Epithelial cell of prostate (primary cell): ENCODE data around the gene CGB3.
"Not testable (repeated sequence)": the region's sequence is repeated elsewhere in the genome, so short reads cannot be mapped to it uniquely, and the experiment has no call there.

Experiments used
- DNase-seq: peaks from one replicate; pipeline ENCODE4 v3.0.0-alpha.2; 2011; ENCODE audit warnings: low read depth, low spot score
- H3K27ac ChIP-seq: fragments of 450-650 bp; 2 replicates; pipeline ENCODE4 v1.5.1; 2017; ENCODE audit warnings: mild to moderate bottlenecking

CGB3 gene

DNA sequence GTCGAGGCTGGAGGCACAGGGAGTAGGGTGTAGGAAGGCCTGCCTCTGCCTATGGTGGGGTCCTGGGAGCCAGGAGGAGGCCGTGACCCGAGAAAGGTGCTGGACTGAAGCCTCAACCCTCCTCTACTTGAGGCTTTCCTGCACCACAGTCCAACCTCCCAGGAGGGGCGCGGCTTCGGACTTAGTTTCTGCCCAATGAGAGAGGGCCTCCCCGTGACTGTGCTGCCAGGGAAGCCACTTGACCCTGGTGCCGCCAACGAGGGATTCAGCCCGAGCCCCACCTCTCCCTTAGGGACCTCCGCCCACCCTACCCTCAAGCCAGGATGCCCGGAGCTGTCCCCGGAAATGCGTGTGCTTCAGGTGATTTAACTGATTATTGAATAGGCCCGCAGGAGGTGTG, at the start of gene CGB3:
Gene CGB3 (minus strand): TSS at position 101 of the 400 bp plus-strand sequence. CDS start 362 bp downstream, outside the sequence.
- not testable (repeated sequence) for H3K27ac ChIP-seq, DNase-seq

DNA sequence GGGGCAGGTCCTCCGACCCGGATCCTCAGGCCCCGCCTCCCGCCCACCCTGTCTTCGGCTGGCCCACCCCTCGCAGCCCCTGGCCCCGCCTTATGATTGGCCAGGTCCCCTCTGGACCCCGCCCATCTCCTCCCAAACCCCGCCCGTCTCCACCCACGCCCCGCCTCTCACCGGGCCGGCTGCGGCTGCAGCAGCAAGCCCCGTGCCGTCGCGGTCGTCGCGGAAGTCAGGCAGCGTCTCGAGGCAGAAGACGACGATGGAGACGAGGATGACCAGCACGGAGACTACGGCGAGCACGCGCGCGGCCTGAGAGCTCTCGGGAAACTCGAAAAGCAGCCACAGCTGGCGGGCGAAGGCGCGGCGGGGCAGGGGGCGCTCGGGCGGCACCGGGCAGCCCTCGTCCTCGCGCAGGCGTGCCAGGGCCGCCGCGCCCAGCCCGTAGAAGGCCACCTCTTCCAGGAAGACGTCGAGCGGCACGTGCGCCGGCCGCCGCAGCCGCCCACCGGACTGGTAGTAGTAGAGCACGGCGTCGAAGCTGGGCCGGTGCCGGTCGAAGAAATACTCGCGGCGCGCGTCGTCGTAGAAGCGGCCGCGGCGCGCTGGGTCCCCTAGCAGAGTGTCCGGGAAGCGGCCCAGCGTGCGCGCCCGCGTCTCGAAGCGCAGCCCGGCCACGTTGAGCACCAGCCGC, 47.9 kb upstream of the CGB3 start:
- DNase-seq, result no peak
- H3K27ac ChIP-seq, result no peak overlapping the region

DNA sequence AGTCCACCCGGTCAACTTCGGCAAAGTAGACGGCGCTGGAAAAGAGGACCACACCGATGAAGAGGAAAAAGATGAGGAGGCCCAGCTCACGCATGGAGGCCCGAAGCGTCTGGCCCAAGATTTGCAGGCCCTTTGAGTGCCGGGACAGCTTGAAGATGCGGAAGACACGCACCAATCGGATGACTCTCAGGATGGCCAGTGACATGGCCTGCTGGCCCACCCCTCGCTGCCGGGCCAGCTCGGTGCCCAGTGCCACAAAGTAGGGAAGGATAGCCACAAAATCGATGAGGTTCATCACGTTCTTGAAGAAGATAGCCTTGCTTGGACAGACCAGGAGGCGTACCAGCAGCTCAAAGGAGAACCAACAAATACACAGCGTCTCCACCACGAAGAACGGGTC, 46.3 kb upstream of the CGB3 start:
- no peak overlapping the region for H3K27ac ChIP-seq
- DNase-seq, result no peak

DNA sequence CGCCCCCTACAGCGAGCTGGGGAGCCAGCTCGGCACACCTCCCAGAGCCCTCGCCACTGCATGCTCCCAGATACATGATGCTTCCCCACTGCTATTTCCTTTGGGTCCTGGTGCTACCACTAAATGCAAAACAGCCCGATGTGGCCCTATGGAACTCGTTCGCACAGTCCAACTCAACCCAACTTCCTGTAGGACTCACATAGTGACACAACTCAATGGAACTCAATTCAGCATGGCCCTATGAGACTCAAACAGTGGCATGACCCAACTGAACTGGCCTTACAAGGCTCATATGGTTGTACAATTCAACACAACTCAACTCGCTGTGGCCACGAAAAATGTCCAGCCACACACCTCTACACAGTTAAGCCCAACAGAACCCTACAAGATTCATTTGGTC, 44.9 kb upstream of the CGB3 start:
- DNase-seq, result no peak
- no peak overlapping the region for H3K27ac ChIP-seq

DNA sequence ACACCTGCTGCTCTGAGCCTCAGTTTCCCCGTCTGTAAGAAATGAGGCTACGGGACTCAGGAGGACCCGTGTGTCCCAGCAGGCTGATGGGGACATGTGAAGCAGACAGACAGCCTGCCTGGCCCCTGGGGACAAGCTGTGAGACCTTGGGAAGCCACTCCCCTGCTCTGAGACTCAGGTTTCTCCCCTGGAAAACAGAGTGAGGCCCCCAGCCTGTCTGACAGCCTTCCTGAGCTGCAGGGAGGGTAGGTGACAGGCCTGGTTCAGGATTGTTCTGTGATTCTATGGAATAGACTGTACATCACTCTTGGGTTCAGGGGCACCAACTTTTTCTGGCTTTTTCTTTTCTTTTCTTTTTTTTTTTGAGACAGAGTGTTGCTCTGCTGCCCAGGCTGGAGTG, 43.4 kb upstream of the CGB3 start:
- no peak overlapping the region for H3K27ac ChIP-seq
- DNase-seq, result no peak

DNA sequence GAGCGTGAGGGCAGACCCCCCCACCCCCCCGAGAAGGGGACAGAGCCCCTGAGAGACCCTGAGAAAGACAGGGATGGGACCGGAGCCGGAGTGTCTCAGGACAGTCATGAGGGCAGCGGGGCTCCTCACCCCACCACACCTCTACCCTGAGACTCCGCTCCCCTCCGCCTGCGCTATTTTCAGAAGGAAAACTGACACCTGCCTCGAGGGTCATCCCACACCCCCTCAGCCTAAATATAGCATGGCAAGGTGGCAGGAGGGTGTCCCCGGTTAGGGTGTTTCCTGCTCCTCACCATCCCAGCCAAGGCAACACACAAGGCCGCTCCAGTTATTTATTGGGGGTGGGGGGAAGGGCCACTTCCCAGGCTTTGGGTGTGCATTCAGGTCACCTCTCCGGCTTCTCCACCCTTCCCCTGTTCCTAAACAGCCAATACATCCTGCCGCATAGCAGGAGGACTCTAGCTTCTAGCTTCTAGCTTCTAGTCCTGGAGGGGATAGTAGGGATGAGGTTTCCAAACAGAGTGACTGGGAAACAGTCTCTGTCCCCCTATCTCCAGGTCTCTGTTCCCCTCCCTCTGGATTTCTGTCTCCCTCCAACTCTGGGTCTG, 41.9 kb upstream of the CGB3 start:
- no peak for DNase-seq

DNA sequence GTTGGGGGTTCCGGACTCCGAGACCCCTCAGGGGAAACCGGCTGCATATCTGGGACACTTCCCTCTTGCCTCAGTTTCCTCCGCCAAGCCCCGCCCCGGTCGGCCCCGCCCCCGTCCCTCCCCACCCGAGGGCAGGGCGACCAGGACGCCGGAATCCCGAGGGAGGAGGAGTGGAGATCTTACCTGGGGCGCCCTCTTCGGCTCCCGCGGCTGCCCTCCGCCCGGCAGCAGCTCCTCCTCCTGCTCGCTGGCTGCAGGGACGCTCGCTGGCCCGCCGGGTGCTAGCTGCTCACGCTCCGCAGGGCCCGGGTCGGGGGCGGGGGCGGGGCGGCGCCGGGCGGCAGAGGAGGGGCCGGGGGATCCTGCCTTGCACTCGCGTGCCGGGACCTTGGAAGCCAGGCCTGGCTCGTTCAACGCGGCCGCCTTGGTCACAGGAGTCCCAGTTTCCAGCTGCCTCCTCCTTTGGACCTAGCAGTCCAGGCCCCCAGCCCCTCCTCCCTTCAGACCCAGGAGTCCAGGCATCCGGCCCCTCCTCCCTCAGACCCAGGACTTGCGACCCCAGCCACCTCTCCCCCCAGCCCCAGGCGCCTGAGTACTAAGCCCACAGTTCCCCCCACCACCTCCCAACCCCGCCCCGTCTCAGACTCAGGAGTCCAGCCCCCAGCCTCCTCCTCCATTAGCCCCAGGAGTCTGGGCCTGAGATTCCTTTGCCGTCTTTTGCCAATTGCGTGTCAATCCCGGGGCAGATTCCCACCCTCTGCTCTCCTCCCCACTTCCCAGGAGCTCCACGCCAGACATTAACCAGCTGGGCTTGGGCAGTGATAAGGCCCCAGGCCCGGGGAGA, 40.9 kb upstream of the CGB3 start, which contains the start of gene NTF4:
Gene NTF4 (minus strand): TSS at position 51 of the 844 bp plus-strand sequence. CDS start 2,821 bp downstream, outside the sequence.
- no peak for DNase-seq

More for the DNA sequence above, 41.9 kb upstream of the CGB3 start:
- H3K27ac ChIP-seq, result no peak overlapping the region

DNA sequence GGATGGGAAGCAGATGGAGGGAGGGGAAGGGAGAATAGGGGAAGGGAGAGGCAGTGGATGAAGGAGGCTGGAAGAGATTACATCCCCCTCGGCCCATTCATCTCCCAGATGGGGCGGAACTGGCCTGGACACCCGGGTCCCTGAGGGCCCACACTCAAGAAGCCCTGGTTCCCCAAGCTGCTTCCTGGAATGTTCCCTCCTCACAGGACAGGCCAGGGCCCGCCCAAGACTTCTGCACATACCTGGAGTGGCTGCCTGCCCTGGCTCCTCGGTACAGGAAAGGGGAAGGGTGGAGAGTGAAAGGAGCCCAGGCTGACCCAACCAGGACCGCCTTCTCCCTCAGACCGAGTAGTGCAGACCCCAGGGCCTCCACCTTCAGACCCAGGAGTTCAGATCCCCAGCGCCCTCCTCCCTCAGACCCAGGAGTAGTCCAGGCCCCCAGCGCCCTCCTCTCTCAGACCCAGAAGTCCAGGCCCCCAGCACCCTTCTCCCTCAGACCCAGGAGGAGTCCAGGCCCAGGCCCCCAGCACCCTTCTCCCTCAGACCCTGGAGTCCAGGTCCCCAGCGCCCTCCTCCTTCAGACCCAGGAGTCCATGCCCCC, 40.0 kb upstream of the CGB3 start:
- H3K27ac ChIP-seq, result peak overlapping the region; percentile 92
- no peak for DNase-seq

More for the DNA sequence above, 40.9 kb upstream of the CGB3 start, which contains the start of gene NTF4:
- peak within 1 kb of the TSS; percentile 92 for H3K27ac ChIP-seq

DNA sequence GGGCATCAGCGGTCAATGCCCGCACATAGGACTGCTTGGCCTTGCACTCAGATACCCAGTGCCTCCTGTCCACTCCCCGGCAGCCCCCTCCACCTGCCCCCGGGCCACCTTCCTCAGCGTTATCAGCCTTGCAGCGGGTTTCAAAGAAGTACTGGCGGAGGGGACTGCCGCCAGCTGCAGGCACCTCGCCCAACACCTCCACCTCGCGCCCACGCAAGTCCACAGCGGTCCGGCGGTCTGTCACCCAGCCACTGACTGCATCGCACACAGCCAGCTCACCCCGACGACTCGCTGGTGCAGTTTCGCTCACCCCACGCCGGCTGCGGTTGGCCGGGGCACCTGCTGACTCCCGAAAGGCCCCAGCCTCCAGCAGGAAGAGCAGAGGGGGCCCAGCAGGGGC, 37.3 kb upstream of the CGB3 start:
- no peak for DNase-seq
- H3K27ac ChIP-seq, result no peak overlapping the region

DNA sequence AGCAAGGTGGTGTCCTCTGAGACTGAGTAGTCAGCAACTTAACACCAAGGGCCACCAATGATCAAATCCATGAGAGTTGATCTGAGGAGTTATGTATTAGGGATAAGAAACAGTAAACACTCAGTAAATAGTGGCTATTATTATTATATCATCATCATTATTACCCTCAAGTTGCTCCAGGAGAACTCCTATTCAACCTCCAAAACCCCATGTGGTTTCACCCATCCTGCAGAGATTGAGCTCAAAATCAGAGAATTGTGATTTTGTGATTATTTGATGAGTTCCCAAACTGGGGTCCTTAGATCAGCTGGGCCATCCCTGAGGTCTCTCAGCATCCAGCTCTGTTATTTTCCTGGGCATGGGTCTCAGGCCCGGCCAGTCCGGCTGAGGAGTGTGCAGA, 36.9 kb upstream of the CGB3 start:
- no peak overlapping the region for H3K27ac ChIP-seq
- no peak for DNase-seq

DNA sequence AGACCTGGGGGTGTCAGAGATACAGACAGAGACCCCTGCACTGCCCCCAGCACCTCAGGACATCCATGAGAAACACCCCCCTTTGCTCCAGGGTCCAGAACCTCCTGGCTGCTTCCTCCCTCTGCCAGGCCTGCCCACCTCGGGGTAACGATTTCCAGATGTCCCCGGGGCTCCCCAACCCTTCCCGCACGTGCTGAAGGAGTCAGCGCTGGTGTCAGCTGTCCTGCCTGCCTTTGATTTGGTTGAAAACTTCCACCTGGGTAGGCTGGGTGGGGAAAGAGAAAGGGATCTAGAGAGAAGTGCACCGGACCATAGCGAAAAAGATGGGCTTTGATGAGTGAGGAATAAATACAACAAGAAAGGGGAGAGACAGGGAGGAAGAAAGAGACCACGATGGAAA, 34.9 kb upstream of the CGB3 start:
- no peak for DNase-seq
- no peak overlapping the region for H3K27ac ChIP-seq

DNA sequence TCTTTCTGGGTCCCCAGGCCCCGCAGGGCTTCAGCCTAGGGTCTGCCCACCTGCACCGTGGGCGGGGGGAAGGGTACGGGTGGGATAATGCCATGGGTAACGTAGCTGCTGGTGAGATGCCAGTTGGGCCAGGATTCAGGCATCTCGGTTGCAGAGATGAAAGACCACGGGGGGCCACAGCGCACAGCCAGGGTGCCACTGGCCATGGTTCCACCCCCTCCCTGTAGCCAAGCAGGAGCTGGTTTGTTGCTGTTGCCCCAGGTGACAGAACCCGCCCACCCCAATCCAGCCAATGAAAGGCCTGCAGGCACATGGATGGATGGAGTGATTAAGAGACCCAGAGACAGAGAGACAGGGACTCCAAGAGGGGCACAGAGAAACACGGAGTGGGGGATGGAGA, 34.4 kb upstream of the CGB3 start:
- no peak for DNase-seq
- H3K27ac ChIP-seq, result no peak overlapping the region

DNA sequence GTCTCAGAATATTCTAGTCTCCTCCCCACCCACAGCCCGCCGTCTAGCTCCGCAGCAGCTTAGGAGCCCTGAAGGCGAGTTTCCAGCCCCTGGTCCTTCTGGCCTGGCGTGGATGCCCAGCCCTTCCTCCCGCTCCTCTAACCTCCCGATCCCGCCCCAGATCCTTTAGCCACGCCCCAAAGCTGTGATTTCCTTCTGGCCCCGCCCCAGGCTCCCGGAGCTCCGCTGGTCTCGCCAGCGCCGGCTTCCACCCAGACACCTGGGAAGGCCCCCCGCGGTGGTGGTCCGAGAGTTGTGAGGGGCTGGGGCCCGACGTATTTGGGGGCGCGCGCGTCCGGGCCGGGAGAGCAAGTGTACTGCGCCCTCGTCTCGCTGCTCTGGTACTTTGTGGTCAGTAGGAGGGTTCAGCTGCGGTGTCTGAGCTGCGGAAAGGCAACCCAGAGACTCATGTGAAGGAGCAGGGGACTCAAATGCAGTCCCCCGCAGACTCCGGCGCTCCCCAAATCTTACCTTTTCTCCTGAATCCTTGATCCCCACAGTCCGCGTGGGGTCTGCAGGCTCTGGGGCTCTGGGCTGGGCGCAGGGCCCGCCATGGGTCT, 33.6 kb upstream of the CGB3 start, which contains the start of gene CGB7:
Gene CGB7 (minus strand): TSS at position 114 of the 599 bp plus-strand sequence. CDS start 2,374 bp downstream, outside the sequence.
- no peak for DNase-seq
- H3K27ac ChIP-seq, result peak within 1 kb of the TSS; percentile 43

DNA sequence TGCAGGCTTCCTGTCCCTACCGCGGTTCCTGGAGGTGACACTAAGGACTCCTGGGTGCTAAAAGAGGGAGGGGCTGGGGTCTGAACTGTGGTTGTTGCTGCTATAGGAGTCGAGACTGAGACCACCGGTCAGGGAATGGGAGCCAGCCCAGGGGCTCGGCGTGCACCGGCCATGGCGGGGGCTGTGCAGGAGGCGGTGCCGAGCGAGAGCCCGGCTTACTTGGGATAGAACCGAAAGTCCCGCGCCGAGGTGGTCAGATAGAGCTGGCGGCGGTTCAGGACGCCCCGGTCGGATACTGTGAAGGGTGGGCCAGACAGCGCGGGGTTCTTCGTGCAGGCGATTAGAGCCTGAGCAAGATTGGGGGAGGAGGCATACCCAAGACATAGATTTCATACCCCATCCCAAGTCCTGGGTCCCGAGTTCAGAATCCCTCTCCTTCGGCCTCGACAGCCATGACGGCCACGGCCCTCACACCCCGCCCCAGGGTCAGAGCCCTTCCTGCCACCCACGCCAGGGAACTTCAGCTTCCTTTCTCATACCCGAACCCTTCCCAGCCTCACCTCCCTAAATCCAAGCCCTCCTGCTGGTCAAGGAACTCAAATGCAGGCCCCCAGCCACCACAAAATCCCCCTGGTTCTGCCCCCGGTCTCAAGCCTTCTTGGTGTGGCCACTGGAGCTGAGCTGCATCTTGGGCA, 32.9 kb upstream of the CGB3 start:
- DNase-seq, result not testable (repeated sequence)
- peak overlapping the region; percentile 43 for H3K27ac ChIP-seq

DNA sequence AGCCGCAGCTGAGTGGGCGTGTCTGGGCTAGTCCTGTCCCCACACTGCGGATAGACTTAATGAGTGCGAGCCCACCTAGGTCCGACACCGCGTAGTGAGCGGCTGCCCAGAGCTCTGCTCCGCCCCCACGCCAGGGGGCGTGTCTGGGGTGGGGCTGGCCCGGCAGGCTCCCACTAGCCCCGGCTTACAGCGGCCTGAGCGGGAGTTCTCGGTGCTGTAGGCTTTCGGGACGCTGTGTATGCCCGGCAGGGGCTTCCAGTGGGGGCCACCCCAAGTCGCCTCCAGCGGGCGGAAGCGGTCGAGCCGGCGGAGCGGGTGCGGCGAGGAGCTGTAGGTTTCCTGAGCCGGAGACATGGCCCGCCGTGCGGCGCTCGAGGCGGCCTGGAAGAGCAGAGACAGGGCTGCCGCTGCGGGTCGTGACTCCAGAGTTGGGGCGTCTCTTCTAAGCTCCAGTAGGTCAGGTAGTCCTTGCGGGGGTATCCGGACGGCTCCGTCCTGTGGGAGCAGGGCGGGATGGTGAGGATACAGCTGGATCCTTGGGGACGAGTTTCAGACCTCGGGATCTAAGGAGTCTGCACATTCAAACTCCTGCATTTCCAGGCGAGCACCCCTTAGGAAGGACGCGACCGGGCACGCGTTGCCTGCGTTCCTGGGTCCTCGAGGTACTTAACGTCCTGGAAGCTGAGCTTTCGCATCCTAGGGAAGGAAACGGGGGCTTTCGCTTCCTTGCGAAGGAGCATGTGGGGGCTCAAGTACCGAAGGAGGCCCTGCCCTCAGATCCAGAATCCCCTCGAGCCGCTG, 32.2 kb upstream of the CGB3 start:
- no peak for DNase-seq
- H3K27ac ChIP-seq, result peak overlapping the region; percentile 43

DNA sequence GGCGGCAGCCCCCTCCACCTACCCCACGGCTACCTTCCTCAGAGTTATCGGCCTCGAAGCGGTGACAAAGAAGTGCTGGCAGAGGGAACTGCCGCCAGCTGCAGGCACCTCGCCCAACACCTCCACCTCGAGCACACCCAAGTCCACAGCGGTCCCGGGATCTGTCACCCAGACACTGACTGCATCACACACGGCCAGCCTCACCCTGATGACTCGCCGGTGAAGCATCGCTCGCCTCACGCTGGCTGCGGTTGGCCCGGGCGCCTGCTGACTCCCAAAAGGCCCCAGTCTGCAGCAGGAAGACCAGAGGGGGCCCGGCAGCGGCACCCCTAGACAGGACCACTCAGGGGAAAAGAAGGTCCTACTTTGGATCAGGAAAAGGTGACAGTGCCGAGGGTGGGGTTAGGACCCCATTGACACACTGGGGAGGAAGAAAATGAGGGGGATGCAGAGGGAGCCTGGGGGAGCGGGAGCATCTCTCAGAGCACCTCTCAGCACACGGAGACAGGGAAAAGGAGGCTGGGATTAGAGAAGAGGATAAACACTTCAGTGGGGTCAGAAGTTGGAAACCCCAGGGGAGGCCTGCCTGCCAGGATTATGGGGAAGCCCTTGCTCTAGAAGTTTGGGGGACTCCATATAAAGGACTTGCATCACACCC, 26.4 kb upstream of the CGB3 start:
- peak; percentile 55 for DNase-seq
- not testable (repeated sequence) for H3K27ac ChIP-seq

DNA sequence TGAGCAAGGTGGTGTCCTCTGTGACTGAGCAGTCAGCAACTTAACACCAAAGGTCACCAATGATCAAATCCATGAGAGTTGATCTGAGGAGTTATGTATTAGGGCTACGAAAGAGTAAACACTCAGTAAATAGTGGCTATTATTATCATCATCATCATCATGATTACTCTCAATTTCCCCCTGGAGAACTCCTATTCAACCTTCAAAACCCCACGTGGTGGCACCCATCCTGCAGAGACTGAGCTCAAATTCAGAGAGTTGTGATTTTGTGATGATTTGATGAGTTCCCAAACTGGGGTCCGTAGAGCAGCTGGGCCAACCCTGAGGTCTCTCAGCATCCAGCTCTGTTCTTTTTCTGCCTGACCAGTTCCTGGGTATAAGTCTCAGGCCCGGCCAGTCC, 25.7 kb upstream of the CGB3 start:
- not testable (repeated sequence) for DNase-seq, H3K27ac ChIP-seq

DNA sequence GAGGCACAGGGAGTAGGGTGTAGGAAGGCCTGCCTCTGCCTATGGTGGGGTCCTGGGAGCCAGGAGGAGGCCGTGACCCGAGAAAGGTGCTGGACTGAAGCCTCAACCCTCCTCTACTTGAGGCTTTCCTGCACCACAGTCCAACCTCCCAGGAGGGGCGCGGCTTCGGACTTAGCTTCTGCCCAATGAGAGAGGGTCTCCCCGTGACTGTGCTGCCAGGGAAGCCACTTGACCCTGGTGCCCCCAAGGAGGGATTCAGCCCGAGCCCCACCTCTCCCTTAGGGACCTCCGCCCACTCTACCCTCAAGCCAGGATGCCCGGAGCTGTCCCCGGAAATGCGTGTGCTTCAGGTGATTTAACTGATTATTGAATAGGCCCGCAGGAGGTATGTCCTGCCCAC, 24.9 kb upstream of the CGB3 start, which contains the start of gene CGB8:
Gene CGB8 (minus strand): TSS at position 101 of the 400 bp plus-strand sequence. CDS start 372 bp downstream, outside the sequence.
- DNase-seq, H3K27ac ChIP-seq: not testable (repeated sequence)
